HEK293T (cell line): ENCODE data around the gene ADAMTS12.

Source experiments
- ARNT ChIP-seq: fragments of 450-650 bp; IDR thresholded peaks from 2 replicates; pipeline ENCODE4 v1.6.1; 2017; ENCODE audit warnings: mild to moderate bottlenecking
- FOXM1 ChIP-seq: fragments of 450-650 bp; IDR thresholded peaks from 2 replicates; pipeline ENCODE4 v1.6.1; 2017; ENCODE audit warnings: mild to moderate bottlenecking, borderline replicate concordance
- LEF1 ChIP-seq: fragments of 450-650 bp; IDR thresholded peaks from 2 replicates; pipeline ENCODE4 v1.6.1; 2017; ENCODE audit warnings: mild to moderate bottlenecking, borderline replicate concordance
- SUZ12 ChIP-seq: fragments of 450-650 bp; IDR thresholded peaks from 2 replicates; pipeline ENCODE4 v1.6.1; 2016; ENCODE audit warnings: mild to moderate bottlenecking
- TARDBP ChIP-seq: fragments of 450-650 bp; IDR thresholded peaks from 2 replicates; pipeline ENCODE4 v1.6.1; 2016
- TF ChIP-seq, protein P1 (sequence below): fragments of 450-650 bp; IDR thresholded peaks from 2 replicates; pipeline ENCODE4 v1.6.1; 2016

DNA sequence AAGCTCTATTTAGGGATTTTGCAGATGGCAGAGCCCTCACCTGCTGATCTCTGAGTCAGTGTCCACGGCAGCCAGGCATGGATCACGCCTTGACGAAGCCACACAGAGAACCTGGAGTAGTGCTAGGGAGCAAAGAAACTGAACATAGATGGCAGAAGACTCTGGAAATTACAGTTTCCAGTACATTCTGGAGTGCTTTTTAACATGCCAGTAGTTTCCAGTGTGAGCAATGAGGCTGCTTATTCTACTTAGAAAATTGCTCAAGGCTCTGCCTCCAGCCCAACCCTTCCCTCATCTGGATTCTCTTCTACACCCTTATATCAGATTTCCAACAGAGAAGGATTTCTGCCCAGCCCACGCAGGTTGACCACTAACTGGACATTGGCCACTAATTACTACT, 203.3 kb downstream of the ADAMTS12 start:
- TF ChIP-seq TARDBP (no peak), ARNT (no peak), FOXM1 (no peak), SUZ12 (no peak), LEF1 (no peak)
- TF ChIP-seq, protein P1, sequence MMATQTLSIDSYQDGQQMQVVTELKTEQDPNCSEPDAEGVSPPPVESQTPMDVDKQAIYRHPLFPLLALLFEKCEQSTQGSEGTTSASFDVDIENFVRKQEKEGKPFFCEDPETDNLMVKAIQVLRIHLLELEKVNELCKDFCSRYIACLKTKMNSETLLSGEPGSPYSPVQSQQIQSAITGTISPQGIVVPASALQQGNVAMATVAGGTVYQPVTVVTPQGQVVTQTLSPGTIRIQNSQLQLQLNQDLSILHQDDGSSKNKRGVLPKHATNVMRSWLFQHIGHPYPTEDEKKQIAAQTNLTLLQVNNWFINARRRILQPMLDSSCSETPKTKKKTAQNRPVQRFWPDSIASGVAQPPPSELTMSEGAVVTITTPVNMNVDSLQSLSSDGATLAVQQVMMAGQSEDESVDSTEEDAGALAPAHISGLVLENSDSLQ = no peak
